ENCODE measurements around the gene AIRE.

- TF ChIP-seq, protein P1, sequence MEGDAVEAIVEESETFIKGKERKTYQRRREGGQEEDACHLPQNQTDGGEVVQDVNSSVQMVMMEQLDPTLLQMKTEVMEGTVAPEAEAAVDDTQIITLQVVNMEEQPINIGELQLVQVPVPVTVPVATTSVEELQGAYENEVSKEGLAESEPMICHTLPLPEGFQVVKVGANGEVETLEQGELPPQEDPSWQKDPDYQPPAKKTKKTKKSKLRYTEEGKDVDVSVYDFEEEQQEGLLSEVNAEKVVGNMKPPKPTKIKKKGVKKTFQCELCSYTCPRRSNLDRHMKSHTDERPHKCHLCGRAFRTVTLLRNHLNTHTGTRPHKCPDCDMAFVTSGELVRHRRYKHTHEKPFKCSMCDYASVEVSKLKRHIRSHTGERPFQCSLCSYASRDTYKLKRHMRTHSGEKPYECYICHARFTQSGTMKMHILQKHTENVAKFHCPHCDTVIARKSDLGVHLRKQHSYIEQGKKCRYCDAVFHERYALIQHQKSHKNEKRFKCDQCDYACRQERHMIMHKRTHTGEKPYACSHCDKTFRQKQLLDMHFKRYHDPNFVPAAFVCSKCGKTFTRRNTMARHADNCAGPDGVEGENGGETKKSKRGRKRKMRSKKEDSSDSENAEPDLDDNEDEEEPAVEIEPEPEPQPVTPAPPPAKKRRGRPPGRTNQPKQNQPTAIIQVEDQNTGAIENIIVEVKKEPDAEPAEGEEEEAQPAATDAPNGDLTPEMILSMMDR (IDR thresholded peaks at IDR 0.05) = no peak
- no peak for TF ChIP-seq POLR2AphosphoS5 (IDR thresholded peaks at IDR 0.05)
- no peak for TF ChIP-seq POLR2A (IDR thresholded peaks at IDR 0.05)
These were observed at the start of gene AIRE for GRCh38 chr21:44285138-44285992.
